HEK293T (cell line): ENCODE results near the gene NUAK1.

ENCODE experiments used
- CTCF ChIA-PET: fragments of 350-600 bp; formaldehyde crosslinking; extraction: SDS; loops from one replicate; lab custom pipeline; 2021; ENCODE audit warnings: antibody characterized with exemption, inconsistent platforms; lab: Yijun Ruan, JAX
- POLR2A ChIA-PET: fragments of 350-600 bp; formaldehyde crosslinking; extraction: SDS; loops from one replicate; lab custom pipeline; 2020; ENCODE audit warnings: antibody characterized with exemption, inconsistent platforms; lab: Yijun Ruan, JAX
- DNase-seq: peaks from one replicate; pipeline ENCODE4 v3.0.0; 2012; ENCODE audit warnings: mixed read lengths; ENCODE audit errors: extremely low spot score
- ARNT ChIP-seq: fragments of 450-650 bp; IDR thresholded peaks from 2 replicates; pipeline ENCODE4 v1.6.1; 2017; ENCODE audit warnings: mild to moderate bottlenecking
- BHLHE40 ChIP-seq: fragments of 450-650 bp; IDR thresholded peaks from 2 replicates; pipeline ENCODE4 v1.6.1; 2016; ENCODE audit warnings: mild to moderate bottlenecking, moderate library complexity, borderline replicate concordance
- CTBP1 ChIP-seq: fragments of 450-650 bp; IDR thresholded peaks from 2 replicates; pipeline ENCODE4 v1.6.1; 2016; ENCODE audit warnings: borderline replicate concordance
- ELF4 ChIP-seq: fragments of 450-650 bp; IDR thresholded peaks from 2 replicates; pipeline ENCODE4 v1.6.1; 2017; ENCODE audit warnings: antibody characterized with exemption
- FOXA1 ChIP-seq: fragments of 450-650 bp; IDR thresholded peaks from 2 replicates; pipeline ENCODE4 v1.6.1; 2016; ENCODE audit warnings: mild to moderate bottlenecking
- FOXK2 ChIP-seq: fragments of 450-650 bp; IDR thresholded peaks from 2 replicates; pipeline ENCODE4 v1.6.1; 2016; ENCODE audit warnings: mild to moderate bottlenecking
- FOXM1 ChIP-seq: fragments of 450-650 bp; IDR thresholded peaks from 2 replicates; pipeline ENCODE4 v1.6.1; 2017; ENCODE audit warnings: mild to moderate bottlenecking, borderline replicate concordance
- HDGF ChIP-seq: fragments of 450-650 bp; IDR thresholded peaks from 2 replicates; pipeline ENCODE4 v1.6.1; 2017; ENCODE audit warnings: antibody characterized with exemption, borderline replicate concordance
- L3MBTL2 ChIP-seq: fragments of 450-650 bp; conservative IDR thresholded peaks from 2 replicates; pipeline ENCODE4 v1.6.1; 2016; ENCODE audit warnings: mild to moderate bottlenecking
- LEF1 ChIP-seq: fragments of 450-650 bp; IDR thresholded peaks from 2 replicates; pipeline ENCODE4 v1.6.1; 2017; ENCODE audit warnings: mild to moderate bottlenecking, borderline replicate concordance
- NFRKB ChIP-seq: fragments of 450-650 bp; IDR thresholded peaks from 2 replicates; pipeline ENCODE4 v1.6.1; 2016; ENCODE audit warnings: mild to moderate bottlenecking, moderate library complexity
- SP1 ChIP-seq: fragments of 450-650 bp; IDR thresholded peaks from 2 replicates; pipeline ENCODE4 v1.6.1; 2017
- SUZ12 ChIP-seq: fragments of 450-650 bp; IDR thresholded peaks from 2 replicates; pipeline ENCODE4 v1.6.1; 2016; ENCODE audit warnings: mild to moderate bottlenecking
- TARDBP ChIP-seq: fragments of 450-650 bp; IDR thresholded peaks from 2 replicates; pipeline ENCODE4 v1.6.1; 2016
- ZNF384 ChIP-seq: fragments of 450-650 bp; IDR thresholded peaks from 2 replicates; pipeline ENCODE4 v1.6.1; 2016
- TF ChIP-seq, protein P1 (sequence below): fragments of 450-650 bp; IDR thresholded peaks from 2 replicates; pipeline ENCODE4 v1.6.1; 2016

Gene NUAK1

GRCh38 chr12:106015646-106016045, 123.1 kb downstream of the NUAK1 start:
- no peak for DNase-seq
- ChIA-PET POLR2A (no interaction called here), CTCF (interaction anchor here (0.7 kb wide), 1 partner anchor 120 kb away, joined by 3 read pairs; no protein-coding TSS in a partner anchor)
- TF ChIP-seq ZNF384 = no peak
- TF ChIP-seq CTBP1 = no peak
- TF ChIP-seq FOXA1 = no peak
- no peak for TF ChIP-seq FOXK2
- no peak for TF ChIP-seq LEF1
- no peak for TF ChIP-seq ARNT
- TF ChIP-seq SP1 = no peak
- TF ChIP-seq SUZ12 = no peak
- TF ChIP-seq, protein P1, sequence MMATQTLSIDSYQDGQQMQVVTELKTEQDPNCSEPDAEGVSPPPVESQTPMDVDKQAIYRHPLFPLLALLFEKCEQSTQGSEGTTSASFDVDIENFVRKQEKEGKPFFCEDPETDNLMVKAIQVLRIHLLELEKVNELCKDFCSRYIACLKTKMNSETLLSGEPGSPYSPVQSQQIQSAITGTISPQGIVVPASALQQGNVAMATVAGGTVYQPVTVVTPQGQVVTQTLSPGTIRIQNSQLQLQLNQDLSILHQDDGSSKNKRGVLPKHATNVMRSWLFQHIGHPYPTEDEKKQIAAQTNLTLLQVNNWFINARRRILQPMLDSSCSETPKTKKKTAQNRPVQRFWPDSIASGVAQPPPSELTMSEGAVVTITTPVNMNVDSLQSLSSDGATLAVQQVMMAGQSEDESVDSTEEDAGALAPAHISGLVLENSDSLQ = no peak
- no peak for TF ChIP-seq NFRKB
- TF ChIP-seq FOXM1 = no peak
- no peak for TF ChIP-seq BHLHE40
- no peak for TF ChIP-seq ELF4
- no peak for TF ChIP-seq HDGF
- no peak for TF ChIP-seq L3MBTL2
- no peak for TF ChIP-seq TARDBP

- TF ChIP-seq FOXM1 = no peak
- TF ChIP-seq NFRKB = no peak
- no peak for TF ChIP-seq BHLHE40
- no peak for TF ChIP-seq SUZ12
- no peak for TF ChIP-seq HDGF
- no peak for TF ChIP-seq L3MBTL2
- TF ChIP-seq, protein P1 = no peak
- TF ChIP-seq CTBP1 = no peak
- TF ChIP-seq ELF4 = no peak
- no peak for TF ChIP-seq TARDBP
- no peak for TF ChIP-seq ZNF384
- no peak for TF ChIP-seq FOXK2
- TF ChIP-seq FOXA1 = no peak
- no peak for TF ChIP-seq ARNT
- POLR2A ChIA-PET = no interaction called here
- no peak for DNase-seq
- CTCF ChIA-PET = no interaction called here
Observed at GRCh38 chr12:106013941-106014340, 124.8 kb downstream of the NUAK1 start.
